Mammary epithelial cell (primary cell): Measurements from ENCODE around the gene HPSE2.

Source experiments
- CTCF ChIP-seq, 2 donors: IDR thresholded peaks in 1 of 2; conservative IDR thresholded peaks in 1 of 2; 2 replicates each; pipeline ENCODE4 v1.5.1; 2011 to 2012; ENCODE audit warnings: inconsistent platforms in 2 of 2, low read length in 2 of 2, mild to moderate bottlenecking in 2 of 2, control low read depth in 1 of 2, low read depth in 1 of 2; ENCODE audit not compliant: insufficient read depth in 1 of 2; ENCODE audit errors: extremely low read depth in 1 of 2
- EZH2 ChIP-seq: IDR thresholded peaks from 2 replicates; pipeline ENCODE4 v1.6.1; 2012; ENCODE audit warnings: low read length, inconsistent platforms, borderline replicate concordance

- no peak for TF ChIP-seq EZH2
- TF ChIP-seq CTCF (conservative IDR thresholded peaks at IDR 0.05 in 1 of 2, IDR thresholded peaks at IDR 0.05 in 1 of 2; ENCODE audit: extremely low read depth in 1 of 2, insufficient read depth in 1 of 2, low read depth in 1 of 2, low read length in 2 of 2) = no peak
Measured at GRCh38 chr10:98673171-98673782, 562.4 kb downstream of the HPSE2 start.
